Measurements from ENCODE around the gene VTI1A. TPM values are rescaled to one million over a fixed set of nuclear protein-coding genes. Genes with fewer than 3 reads are reported as not detected.

VTI1A gene
- total and polyA plus RNA-seq, 2 experiments from 2014 or later = 26.8 to 31.0 TPM

GRCh38 chr10:112797197-112797596, 350.2 kb downstream of the VTI1A start:
- Histone ChIP-seq H3K4me3 (no peak overlapping the region), H2AFZ (no peak overlapping the region), H3K79me2 (replicated peaks; ENCODE audit: insufficient read depth) (no peaks in the 10 kb centered on the region), H3K4me2 (peak overlapping the region; percentile 24; the same call in 1 of the 2 replicates), H3K36me3 (ENCODE audit: insufficient read depth) (no peaks in the 10 kb centered on the region), H4K20me1 (replicated peaks; ENCODE audit: insufficient read depth) (no peaks in the 10 kb centered on the region), H3K9me2 (ENCODE audit: insufficient read depth) (no peaks in the 10 kb centered on the region), H3K4me1 (ENCODE audit: insufficient read depth) (peaks cover 36% of the 10 kb centered on the region), H3F3A (replicated peaks; ENCODE audit: low read depth) (no peaks in the 10 kb centered on the region), H3K27ac (ENCODE audit: low read depth) (no peak overlapping the region), H3K27me3 (ENCODE audit: insufficient read depth) (no peaks in the 10 kb centered on the region)
- peaks cover 16% of the 10 kb centered on the region for H3K27me3 Mint-ChIP-seq (ENCODE audit: insufficient read depth, low read depth, poor library complexity)
- TF ChIP-seq STAT1 (IDR thresholded peaks at IDR 0.05; ENCODE audit: unreplicated experiment) = no peak
- no peak for TF ChIP-seq JUNB (IDR thresholded peaks at IDR 0.05; ENCODE audit: unreplicated experiment)
- 0 out of 2 replicates have a peak, but pooled peaks have one; percentile 51 for TF ChIP-seq ZNF462 (CRISPR knock-in tag; IDR thresholded peaks at IDR 0.05)
- TF ChIP-seq CTCF (conservative IDR thresholded peaks at IDR 0.05; ENCODE audit: low read depth in 2 of 2) = no peak
- H3K27ac Mint-ChIP-seq = no peak overlapping the region
- H3K9me3 Mint-ChIP-seq = no peaks in the 10 kb centered on the region
- no peak overlapping the region; the same call in 2 of the 3 replicates for H3K4me3 Mint-ChIP-seq
- ATAC-seq (peak; percentile 71), DNase-seq (ENCODE audit: low spot score) (peak; percentile 64)
- peaks cover 56% of the 10 kb centered on the region for H3K4me1 Mint-ChIP-seq
- no peaks in the 10 kb centered on the region for H3K36me3 Mint-ChIP-seq (ENCODE audit: low read depth)
